GM12864 (cell line): ENCODE results near the gene CARMIL1.

Source experiments
- DNase-seq: peaks from one replicate; pipeline ENCODE4 v3.0.0-alpha.2; 2011; ENCODE audit warnings: low read depth
- H3K4me3 ChIP-seq: 2 replicates; pipeline ENCODE4 v1.5.1; 2011; ENCODE audit warnings: mild to moderate bottlenecking, low read depth, low read length, control low read depth
- CTCF ChIP-seq: IDR thresholded peaks from 2 replicates; pipeline ENCODE4 v1.5.1; 2011; ENCODE audit warnings: low read depth, mild to moderate bottlenecking, moderate library complexity, low read length, control low read depth, inconsistent platforms; ENCODE audit errors: missing control alignments

Gene CARMIL1

DNA sequence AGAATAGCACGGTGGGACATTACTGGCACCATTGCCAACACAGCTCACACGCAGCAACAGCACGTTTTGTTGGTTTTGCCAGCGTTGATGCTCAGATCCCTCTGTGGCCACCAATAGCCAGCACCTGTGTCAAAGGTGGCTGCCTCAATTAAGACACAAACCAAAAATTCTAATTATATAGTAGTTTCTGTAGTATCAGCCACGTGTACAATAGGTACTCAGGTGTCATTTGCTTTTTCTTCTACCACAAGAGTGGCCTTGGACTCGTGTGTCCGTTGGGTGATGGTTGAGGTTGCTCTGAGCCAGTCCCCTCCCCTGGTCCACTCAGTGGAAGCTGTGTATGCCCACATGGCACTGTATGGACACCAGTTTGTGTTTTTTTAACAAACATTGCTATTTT is 105.1 kb downstream of the CARMIL1 start:
- DNase-seq: no peak
- no peak for TF ChIP-seq CTCF
- H3K4me3 ChIP-seq: no peak overlapping the region

DNA sequence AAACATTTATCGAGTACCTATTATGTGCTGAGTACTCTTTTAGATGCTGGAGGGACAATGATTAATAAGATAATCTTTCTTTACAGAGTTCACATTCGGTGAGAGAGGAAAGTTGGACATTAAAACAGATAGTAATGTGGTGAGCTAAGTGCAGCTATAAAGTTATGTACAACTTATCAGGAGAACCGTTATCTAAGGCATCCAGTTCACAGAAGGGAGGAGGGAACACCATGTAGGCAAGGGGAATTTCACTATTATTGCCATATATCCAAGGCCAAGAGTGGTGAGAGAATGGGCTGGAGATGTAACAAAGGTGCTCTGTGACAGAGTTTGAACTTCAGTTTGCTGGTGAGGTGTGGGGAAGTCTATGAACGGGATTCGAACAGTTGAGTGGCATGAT is 105.8 kb downstream of the CARMIL1 start:
- no peak overlapping the region for H3K4me3 ChIP-seq
- no peak for DNase-seq
- TF ChIP-seq CTCF: no peak

DNA sequence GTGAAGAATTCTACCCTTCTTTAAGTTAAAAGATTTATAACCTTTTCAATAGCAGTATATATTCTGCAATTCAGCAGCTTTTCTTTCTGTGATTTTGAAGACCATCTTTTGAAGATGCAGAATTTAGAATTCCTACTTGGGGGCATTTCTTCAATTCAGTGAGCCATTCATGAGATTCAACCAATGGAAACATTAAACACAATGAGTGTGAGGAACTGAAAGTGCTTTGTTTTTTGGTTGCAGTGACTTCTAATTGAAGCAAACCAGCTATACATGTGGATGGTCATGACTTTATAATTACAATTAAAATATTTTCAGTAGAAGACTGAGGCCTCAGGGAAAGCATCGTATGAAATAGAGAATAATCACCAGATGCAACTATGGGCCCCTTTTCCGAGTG is 108.3 kb downstream of the CARMIL1 start:
- no peak for TF ChIP-seq CTCF
- no peak overlapping the region for H3K4me3 ChIP-seq
- DNase-seq: no peak

GRCh38 chr6:25387911-25388310 is 108.7 kb downstream of the CARMIL1 start:
- no peak for DNase-seq
- no peak overlapping the region for H3K4me3 ChIP-seq
- no peak for TF ChIP-seq CTCF

DNA sequence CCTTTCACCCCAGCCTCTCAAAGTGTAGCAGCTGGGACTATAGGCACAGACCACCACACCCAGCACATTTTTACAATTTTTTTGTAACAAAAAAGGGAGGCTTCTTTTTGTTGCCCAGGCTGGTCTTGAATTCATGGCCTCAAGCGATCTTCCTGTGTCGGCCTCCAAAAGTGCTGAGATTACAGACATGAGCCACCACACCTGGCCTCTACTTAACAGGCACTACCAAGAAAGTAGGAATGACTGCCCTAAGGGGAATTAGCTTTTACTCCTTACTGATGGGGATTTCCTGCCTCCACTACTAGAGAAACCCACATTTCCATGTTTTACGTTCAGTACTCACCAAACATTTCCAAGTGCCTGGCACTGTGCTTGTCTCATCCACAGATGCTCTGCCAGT is 109.6 kb downstream of the CARMIL1 start:
- no peak for TF ChIP-seq CTCF
- H3K4me3 ChIP-seq: no peak overlapping the region
- no peak for DNase-seq

- TF ChIP-seq CTCF: no peak
- no peak for DNase-seq
- no peak overlapping the region for H3K4me3 ChIP-seq
Observed at GRCh38 chr6:25389471-25389870, 110.3 kb downstream of the CARMIL1 start.

DNA sequence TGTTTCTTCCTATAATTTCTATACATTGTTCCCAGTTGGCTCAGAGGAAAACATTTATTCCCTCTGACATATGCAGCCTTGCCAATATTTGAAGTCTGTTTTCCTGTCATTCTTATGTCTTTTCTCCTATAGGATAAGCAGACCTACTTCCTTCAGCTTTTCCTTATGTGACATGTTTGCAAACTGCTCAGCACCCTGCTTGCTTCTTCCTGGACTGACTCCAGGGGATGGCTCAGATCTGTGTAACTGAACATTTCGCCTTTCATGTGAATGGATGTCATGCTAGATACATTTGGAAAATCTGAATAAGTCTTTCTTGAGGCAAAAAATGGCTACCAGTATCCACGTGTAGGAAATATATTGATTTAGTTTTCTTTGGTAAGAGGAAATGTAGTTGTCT is 113.2 kb downstream of the CARMIL1 start:
- DNase-seq: no peak
- H3K4me3 ChIP-seq: no peak overlapping the region
- no peak for TF ChIP-seq CTCF
